ENCODE measurements around the gene ADPRM.

ADPRM gene

DNA sequence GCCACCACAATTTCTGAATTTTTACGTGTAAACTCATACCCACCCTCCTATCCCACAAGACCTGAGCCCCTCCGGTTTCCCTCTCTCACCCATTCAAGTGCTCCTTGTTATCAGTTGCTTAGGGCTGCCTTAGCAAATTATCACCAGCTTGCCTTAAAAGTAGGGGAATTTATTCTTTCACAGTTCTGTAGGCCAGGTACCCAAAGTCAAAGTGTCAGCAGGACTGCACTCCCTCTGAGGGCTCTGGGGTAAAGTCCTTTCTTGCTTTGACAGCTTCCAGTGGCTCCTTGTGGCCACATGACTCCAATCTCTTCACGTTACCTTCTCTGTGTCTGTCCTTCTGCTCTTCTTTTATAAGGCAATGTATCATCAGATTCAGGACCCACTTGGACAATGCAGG, 40.3 kb downstream of the ADPRM start:
- CTCF ChIA-PET, result interaction anchor here (0.5 to 5.3 kb wide), 40 partner anchors 11 to 1360 kb away, joined by 3 to 93 read pairs (median 5); partner anchors contain the start of gene PIRT
- POLR2A ChIA-PET, result no interaction called here
- no peaks in the 10 kb centered on the region for H3K9me3 ChIP-seq (ENCODE audit: control insufficient read depth, insufficient read depth, low read depth, low read length)
- H3K36me3 ChIP-seq (ENCODE audit: control insufficient read depth in 2 of 2, insufficient read depth in 1 of 2, low read length in 2 of 2), result no peaks in the 10 kb centered on the region
- H3K4me3 ChIP-seq (ENCODE audit: low read depth, low read length), result no peak overlapping the region
- H3K27ac ChIP-seq (ENCODE audit: extremely low read depth, low read depth, low read length), result no peak overlapping the region
- no peak for TF ChIP-seq ZNF266 (tag by site-specific recombination; IDR thresholded peaks at IDR 0.05; ENCODE audit: low read depth)
- TF ChIP-seq ZNF394 (tag by site-specific recombination; IDR thresholded peaks at IDR 0.05; ENCODE audit: borderline replicate concordance), result no peak
- no peak for TF ChIP-seq ZNF624 (tag by site-specific recombination; IDR thresholded peaks at IDR 0.05)
- TF ChIP-seq OSR2 (tag by site-specific recombination; IDR thresholded peaks at IDR 0.05), result no peak
- TF ChIP-seq ZNF223 (tag by site-specific recombination; IDR thresholded peaks at IDR 0.05), result no peak
- no peak for TF ChIP-seq ZNF132 (tag by site-specific recombination; IDR thresholded peaks at IDR 0.05; ENCODE audit: borderline replicate concordance)
- no peak for TF ChIP-seq ZNF416 (tag by site-specific recombination; IDR thresholded peaks at IDR 0.05)
- no peak for TF ChIP-seq ZXDB (tag by site-specific recombination; IDR thresholded peaks at IDR 0.05)
- H3K4me1 ChIP-seq (ENCODE audit: control insufficient read depth, insufficient read depth, low read length), result no peaks in the 10 kb centered on the region

DNA sequence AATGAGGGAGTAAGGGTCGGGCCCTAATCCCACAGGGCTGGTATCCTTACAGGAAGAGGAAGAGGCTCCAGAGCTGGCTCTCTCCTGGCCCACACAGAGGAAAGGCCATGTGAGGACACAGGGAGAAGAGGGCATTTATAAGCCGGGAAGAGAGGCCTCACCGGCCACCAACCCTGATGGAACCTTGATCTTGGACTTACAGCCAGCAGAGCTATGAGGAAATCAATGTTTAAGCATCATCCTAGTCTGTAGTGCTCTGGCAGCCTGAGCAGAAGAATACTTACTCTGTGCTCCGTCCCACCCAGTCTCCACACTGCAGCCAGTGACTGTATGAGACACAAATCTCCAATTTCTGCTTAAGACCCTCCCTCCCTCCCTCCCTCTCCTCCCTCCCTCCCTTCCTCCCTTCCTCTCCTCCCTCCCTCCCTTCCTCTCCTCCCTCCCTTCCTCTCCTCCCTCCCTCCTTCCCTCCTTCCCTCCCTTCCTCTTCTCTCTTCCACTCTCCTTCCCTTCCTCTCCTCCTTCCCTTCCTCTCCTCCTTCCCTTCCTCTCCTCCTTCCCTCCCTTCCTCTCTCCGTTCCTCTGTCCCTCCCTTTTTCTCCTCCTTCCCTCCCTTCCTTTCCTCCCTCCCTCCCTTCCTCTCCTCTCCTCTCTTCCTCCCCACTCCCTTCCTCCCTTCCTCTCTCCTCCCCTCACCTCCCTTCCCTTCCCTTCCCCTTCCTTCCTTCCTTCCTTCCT, 41.3 kb downstream of the ADPRM start:
- CTCF ChIA-PET, result interaction anchor here (0.6 to 5.3 kb wide), 7 partner anchors 10 to 468 kb away, joined by 3 to 93 read pairs (median 6); no protein-coding TSS in a partner anchor
- Histone ChIP-seq H3K27ac (ENCODE audit: extremely low read depth, low read depth, low read length) (no peak overlapping the region), H3K36me3 (ENCODE audit: control insufficient read depth in 2 of 2, insufficient read depth in 1 of 2, low read length in 2 of 2) (no peaks in the 10 kb centered on the region), H3K4me1 (ENCODE audit: control insufficient read depth, insufficient read depth, low read length) (no peaks in the 10 kb centered on the region), H3K4me3 (ENCODE audit: low read depth, low read length) (no peak overlapping the region), H3K9me3 (ENCODE audit: control insufficient read depth, insufficient read depth, low read depth, low read length) (no peaks in the 10 kb centered on the region)
- POLR2A ChIA-PET, result interaction anchor here (0.9 kb wide), 1 partner anchor 47 kb away, joined by 11 read pairs; no protein-coding TSS in a partner anchor
- TF ChIP-seq EGR2 (tag by site-specific recombination; IDR thresholded peaks at IDR 0.05; ENCODE audit: low read depth) (0 out of 2 replicates have a peak, but pooled peaks have one; percentile 12), ZNF433 (tag by site-specific recombination; IDR thresholded peaks at IDR 0.05; ENCODE audit: low read depth) (no peak), ZNF366 (tag by site-specific recombination; conservative IDR thresholded peaks at IDR 0.05) (peak; percentile 75), IKZF3 (tag by site-specific recombination; IDR thresholded peaks at IDR 0.05) (no peak), ZNF184 (tag by site-specific recombination; IDR thresholded peaks at IDR 0.05) (no peak), TRIM28 (IDR thresholded peaks at IDR 0.05; ENCODE audit: borderline replicate concordance, low read length) (no peak), ZNF341 (tag by site-specific recombination; IDR thresholded peaks at IDR 0.05; ENCODE audit: low read depth) (no peak), KLF16 (tag by site-specific recombination; IDR thresholded peaks at IDR 0.05) (no peak)

DNA sequence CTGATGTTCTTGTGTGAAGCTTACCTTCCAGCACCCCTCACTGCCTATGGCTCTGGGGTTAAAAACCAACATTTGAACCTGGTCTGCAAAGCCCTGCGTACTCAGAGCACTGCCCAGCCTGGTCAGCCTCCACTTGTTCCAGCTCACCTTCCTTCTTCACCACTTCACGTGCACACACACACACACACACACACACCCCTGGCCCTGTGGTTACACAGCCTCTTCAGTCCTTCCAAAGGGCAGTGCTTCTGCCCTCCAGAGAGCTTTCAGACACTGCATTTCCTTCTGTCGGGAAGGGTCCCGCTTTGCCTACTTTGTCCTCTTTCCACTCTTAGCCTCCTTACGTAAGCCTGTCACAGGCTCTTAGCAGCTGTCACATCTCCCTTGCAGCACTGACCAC, 42.0 kb downstream of the ADPRM start:
- POLR2A ChIA-PET, result interaction anchor here (0.9 kb wide), 1 partner anchor 48 kb away, joined by 11 read pairs; no protein-coding TSS in a partner anchor
- TF ChIP-seq, protein P1, sequence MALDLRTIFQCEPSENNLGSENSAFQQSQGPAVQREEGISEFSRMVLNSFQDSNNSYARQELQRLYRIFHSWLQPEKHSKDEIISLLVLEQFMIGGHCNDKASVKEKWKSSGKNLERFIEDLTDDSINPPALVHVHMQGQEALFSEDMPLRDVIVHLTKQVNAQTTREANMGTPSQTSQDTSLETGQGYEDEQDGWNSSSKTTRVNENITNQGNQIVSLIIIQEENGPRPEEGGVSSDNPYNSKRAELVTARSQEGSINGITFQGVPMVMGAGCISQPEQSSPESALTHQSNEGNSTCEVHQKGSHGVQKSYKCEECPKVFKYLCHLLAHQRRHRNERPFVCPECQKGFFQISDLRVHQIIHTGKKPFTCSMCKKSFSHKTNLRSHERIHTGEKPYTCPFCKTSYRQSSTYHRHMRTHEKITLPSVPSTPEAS (tag by site-specific recombination; IDR thresholded peaks at IDR 0.05), result no peak
- 0 out of 2 replicates have a peak, but pooled peaks have one; percentile 1 for TF ChIP-seq EGR2 (tag by site-specific recombination; IDR thresholded peaks at IDR 0.05; ENCODE audit: low read depth)
- TF ChIP-seq, protein P2, sequence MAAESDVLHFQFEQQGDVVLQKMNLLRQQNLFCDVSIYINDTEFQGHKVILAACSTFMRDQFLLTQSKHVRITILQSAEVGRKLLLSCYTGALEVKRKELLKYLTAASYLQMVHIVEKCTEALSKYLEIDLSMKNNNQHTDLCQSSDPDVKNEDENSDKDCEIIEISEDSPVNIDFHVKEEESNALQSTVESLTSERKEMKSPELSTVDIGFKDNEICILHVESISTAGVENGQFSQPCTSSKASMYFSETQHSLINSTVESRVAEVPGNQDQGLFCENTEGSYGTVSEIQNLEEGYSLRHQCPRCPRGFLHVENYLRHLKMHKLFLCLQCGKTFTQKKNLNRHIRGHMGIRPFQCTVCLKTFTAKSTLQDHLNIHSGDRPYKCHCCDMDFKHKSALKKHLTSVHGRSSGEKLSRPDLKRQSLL (tag by site-specific recombination; IDR thresholded peaks at IDR 0.05), result no peak
- no peak for TF ChIP-seq ZNF560 (tag by site-specific recombination; IDR thresholded peaks at IDR 0.05; ENCODE audit: borderline replicate concordance)
- no peak for TF ChIP-seq ZNF324 (tag by site-specific recombination; IDR thresholded peaks at IDR 0.05)
- no peak for TF ChIP-seq ZNF175 (tag by site-specific recombination; IDR thresholded peaks at IDR 0.05)
- CTCF ChIA-PET, result interaction anchor here (0.6 to 5.3 kb wide), 7 partner anchors 9 to 467 kb away, joined by 3 to 93 read pairs (median 5); no protein-coding TSS in a partner anchor

More for the DNA sequence above, 42.0 kb downstream of the ADPRM start:
- Histone ChIP-seq H3K27ac (ENCODE audit: extremely low read depth, low read depth, low read length) (no peak overlapping the region), H3K36me3 (ENCODE audit: control insufficient read depth in 2 of 2, insufficient read depth in 1 of 2, low read length in 2 of 2) (no peaks in the 10 kb centered on the region), H3K4me3 (ENCODE audit: low read depth, low read length) (no peak overlapping the region), H3K9me3 (ENCODE audit: control insufficient read depth, insufficient read depth, low read depth, low read length) (no peaks in the 10 kb centered on the region), H3K4me1 (ENCODE audit: control insufficient read depth, insufficient read depth, low read length) (0 out of 2 replicates have a peak, but pooled peaks cover under 1% of the 10 kb centered on the region)

Data from HEK293 (cell line).